Thyroid gland (tissue), 4 donors: ENCODE data around the gene PNKP. TPM values are rescaled to one million over a fixed set of nuclear protein-coding genes. Genes with fewer than 3 reads are reported as not detected.

Experiments
- DNase-seq, 2 donors: peaks; one replicate each; pipeline ENCODE4 v3.0.0-alpha.2; 2019
- H3K27ac ChIP-seq, 3 donors: fragments of 200-600 bp; sonication (generic); 1 replicate in 2 of 3; 2 replicates in 1 of 3; pipeline ENCODE4 v1.5.1; 2016 to 2019; ENCODE audit warnings: mild to moderate bottlenecking in 1 of 3, moderate library complexity in 1 of 3
- H3K27me3 ChIP-seq: fragments of 200-600 bp; sonication (generic); one replicate; pipeline ENCODE4 v1.5.1; 2019
- H3K36me3 ChIP-seq, 2 donors: fragments of 200-600 bp; sonication (generic); one replicate each; pipeline ENCODE4 v1.5.1; 2016 to 2019
- H3K4me1 ChIP-seq, 2 donors: fragments of 200-600 bp; sonication (generic); one replicate each; pipeline ENCODE4 v1.5.1; 2017 to 2019
- H3K4me3 ChIP-seq, 3 donors: fragments of 200-600 bp; sonication (generic); replicated peaks in 1 of 3; 1 replicate in 2 of 3; 2 replicates in 1 of 3; pipeline ENCODE4 v1.5.1; 2016; ENCODE audit warnings: mild to moderate bottlenecking in 1 of 3
- H3K9me3 ChIP-seq: fragments of 200-600 bp; sonication (generic); one replicate; pipeline ENCODE4 v1.5.1; 2017
- CTCF ChIP-seq, 6 experiments: fragments of 200-600 bp in 3 of 6; fragments of 450-650 bp in 3 of 6; sonication (generic) in 3 of 6; IDR thresholded peaks; one replicate each; pipeline ENCODE4 v1.5.1; 2016 to 2019; ENCODE audit warnings: antibody characterized with exemption in 6 of 6, mild to moderate bottlenecking in 2 of 6, inconsistent platforms in 1 of 6, moderate library complexity in 1 of 6
- POLR2A ChIP-seq, 2 donors: fragments of 450-650 bp; IDR thresholded peaks; one replicate each; pipeline ENCODE4 v1.6.1; 2017; ENCODE audit warnings: antibody characterized with exemption in 2 of 2, mild to moderate bottlenecking in 2 of 2, moderate library complexity in 1 of 2
- WGBS, 2 donors: methylation state at CpG; one replicate each; pipeline ENCODE4 v1.1.5; 2017; 5-methylcytosine and 5-hydroxymethylcytosine counted together
- intact Hi-C: fragments of 100-400 bp; cut with DNase I; formaldehyde crosslinking; loops from one replicate; pipeline ENCODE4 v1.15.1; 2023
- total RNA-seq, 4 donors: library from RNA; depleted of rRNA; stranded (reverse); fragments of >200 nt; gene quantifications; one replicate each; pipeline ENCODE4 v1.2.3, GENCODE V29; 2016

Gene PNKP
- total RNA-seq, 4 donors from 2014 or later: 54.6 to 124 (median 84.3) TPM

- intact Hi-C loops: no loop called here
- Histone ChIP-seq H3K27me3 (no peaks in the 10 kb centered on the region), H3K4me1 (no peaks in the 10 kb centered on the region), H3K36me3 (peaks cover 13 to 15% of the 10 kb centered on the region in 2 donors), H3K4me3 (no peak overlapping the region), H3K9me3 (no peaks in the 10 kb centered on the region), H3K27ac (no peak overlapping the region)
- no peak for DNase-seq
- 61 to 77% methylated on average over 6 of the region's 6 CpGs for WGBS, 2 donors
- TF ChIP-seq POLR2A (IDR thresholded peaks at IDR 0.05): no peak
- no peak for TF ChIP-seq CTCF (IDR thresholded peaks at IDR 0.05)
Observed at GRCh38 chr19:49904136-49904535, 36.8 kb upstream of the PNKP start.

- WGBS, 2 donors: 51 to 55% methylated on average over 16 to 19 of the region's 20 CpGs
- no peaks in the 10 kb centered on the region for H3K36me3 ChIP-seq
- TF ChIP-seq CTCF (IDR thresholded peaks at IDR 0.05): no peak
- TF ChIP-seq POLR2A (IDR thresholded peaks at IDR 0.05): no peak
- H3K27me3 ChIP-seq: no peaks in the 10 kb centered on the region
- peaks cover 0 to 11% of the 10 kb centered on the region in 2 donors for H3K4me1 ChIP-seq
- H3K27ac ChIP-seq: no peak within 1 kb of the TSS
- H3K9me3 ChIP-seq: no peaks in the 10 kb centered on the region
- no peak within 1 kb of the TSS for H3K4me3 ChIP-seq
- no peak for DNase-seq
- intact Hi-C loops: no loop called here
Observed at GRCh38 chr19:49896863-49897621, 29.7 kb upstream of the PNKP start, which contains the start of gene IL4I1. Gene IL4I1, minus strand, starts transcription at chr19:49896887. Its CDS starts 727 bp downstream, at chr19:49896160.

GRCh38 chr19:49895566-49896297 is 28.4 kb upstream of the PNKP start:
- 67 to 70% methylated on average over 17 of the region's 17 CpGs for WGBS, 2 donors

GRCh38 chr19:49894879-49895565 is 27.6 kb upstream of the PNKP start:
- Histone ChIP-seq H3K27me3 (no peaks in the 10 kb centered on the region), H3K4me3 (no peak overlapping the region), H3K36me3 (no peaks in the 10 kb centered on the region), H3K4me1 (peaks cover 5 to 17% of the 10 kb centered on the region in 2 donors), H3K9me3 (no peaks in the 10 kb centered on the region), H3K27ac (no peak overlapping the region)
- no peak for TF ChIP-seq POLR2A (IDR thresholded peaks at IDR 0.05)
- no peak for TF ChIP-seq CTCF (IDR thresholded peaks at IDR 0.05)
- intact Hi-C loops: no loop called here
- 85 to 86% methylated on average over 7 to 16 of the region's 17 CpGs for whole genome bisulfite sequencing, 2 donors
- no peak for DNase-seq

More at GRCh38 chr19:49895566-49896297, 28.4 kb upstream of the PNKP start:
- TF ChIP-seq CTCF (IDR thresholded peaks at IDR 0.05) (no peak), POLR2A (IDR thresholded peaks at IDR 0.05) (no peak)
- H3K4me3 ChIP-seq: no peak overlapping the region
- H3K27ac ChIP-seq: no peak overlapping the region
- intact Hi-C loops: no loop called here
- DNase-seq: no peak
- peaks cover 0 to 11% of the 10 kb centered on the region in 2 donors for H3K4me1 ChIP-seq
- no peaks in the 10 kb centered on the region for H3K9me3 ChIP-seq
- H3K27me3 ChIP-seq: no peaks in the 10 kb centered on the region
- no peaks in the 10 kb centered on the region for H3K36me3 ChIP-seq
